Panc1 (cell line): ENCODE results near the gene BACE2. TPM values are rescaled to one million over a fixed set of nuclear protein-coding genes. Genes with fewer than 3 reads are reported as not detected.

Experiments
- ATAC-seq: fragments of 200-7000 bp; cut with Tn5 transposase; 2 replicates; pipeline ENCODE4 v1.9.1; 2020; ENCODE audit warnings: mild to moderate bottlenecking, moderate library complexity
- BruUV-seq: library from RNA; stranded (reverse); fragments of 400-500 nt; replicated peaks from 2 replicates; lab custom pipeline; 2021; lab: Mats Ljungman, UMichigan
- CTCF ChIA-PET: fragments of 300-600 bp; sonication (Branson Sonifier 250); formaldehyde crosslinking; loops from one replicate; lab custom pipeline; 2022; ENCODE audit warnings: antibody characterized with exemption; lab: Charles Lee
- POLR2A ChIA-PET: fragments of 300-600 bp; sonication (Branson Sonifier 250); formaldehyde crosslinking; loops from one replicate; lab custom pipeline; 2022; ENCODE audit warnings: antibody characterized with exemption; lab: Charles Lee
- DNase-seq: peaks from one replicate; pipeline ENCODE4 v3.0.0-alpha.2; 2010; ENCODE audit warnings: low read depth, low spot score
- H3K27ac ChIP-seq: 2 replicates; pipeline ENCODE4 v1.5.1; 2011; ENCODE audit warnings: mild to moderate bottlenecking, low read length, inconsistent platforms
- H3K27me3 ChIP-seq: fragments of 200-500 bp; sonication (Bioruptor generic); 2 replicates; pipeline ENCODE4 v1.6.0; 2014; ENCODE audit warnings: low read length, inconsistent platforms; ENCODE audit not compliant: control insufficient read depth, insufficient read depth
- H3K36me3 ChIP-seq: fragments of 200-500 bp; sonication (Bioruptor generic); 2 replicates; pipeline ENCODE4 v1.5.1; 2014; ENCODE audit warnings: inconsistent platforms, mild to moderate bottlenecking, low read length, moderate library complexity; ENCODE audit not compliant: control insufficient read depth, insufficient read depth
- H3K4me1 ChIP-seq: 2 replicates; pipeline ENCODE4 v1.5.1; 2011; ENCODE audit warnings: inconsistent platforms, mild to moderate bottlenecking, low read length, moderate library complexity; ENCODE audit not compliant: control insufficient read depth, insufficient read depth
- H3K4me3 ChIP-seq, 2 experiments: 2 replicates each; pipeline ENCODE4 v1.5.1; 2011 to 2012; ENCODE audit warnings: low read depth in 2 of 2, low read length in 2 of 2, mild to moderate bottlenecking in 2 of 2, inconsistent platforms in 1 of 2, moderate library complexity in 1 of 2
- H3K9me3 ChIP-seq: fragments of 200-500 bp; sonication (Bioruptor generic); 2 replicates; pipeline ENCODE4 v1.5.1; 2014; ENCODE audit warnings: low read depth, mild to moderate bottlenecking, inconsistent platforms, low read length, moderate library complexity; ENCODE audit not compliant: control insufficient read depth, insufficient read depth
- POLR2AphosphoS5 ChIP-seq: IDR thresholded peaks from 2 replicates; pipeline ENCODE4 v1.6.1; 2012; ENCODE audit warnings: mild to moderate bottlenecking, low read depth, low read length, moderate library complexity
- SIN3A ChIP-seq: IDR thresholded peaks from 2 replicates; pipeline ENCODE4 v1.6.1; 2012; ENCODE audit warnings: low read depth, mild to moderate bottlenecking, low read length, moderate library complexity, borderline replicate concordance; ENCODE audit not compliant: insufficient read depth
- TCF7L2 ChIP-seq: IDR thresholded peaks from 2 replicates; pipeline ENCODE4 v1.6.1; 2011; ENCODE audit warnings: mild to moderate bottlenecking, low read depth, low read length, inconsistent platforms
- in situ Hi-C: cut with HindIII; loops from 2 replicates; pipeline ENCODE4 v1.10.0; 2016; ENCODE audit warnings: low sequenced_read_pairs, low pct_unique_long_range_greater_than_20kb
- intact Hi-C: fragments of 100-400 bp; cut with micrococcal nuclease; formaldehyde crosslinking; loops from one replicate; pipeline ENCODE4 v1.10.0; 2022; ENCODE audit not compliant: unreplicated experiment
- total RNA-seq: library from RNA; stranded (reverse); gene quantifications from one replicate; pipeline ENCODE4 v1.2.1, GENCODE V29; 2021; ENCODE audit not compliant: unreplicated experiment
- TF ChIP-seq, protein P1 (sequence below), 2 experiments: IDR thresholded peaks; 2 replicates each; pipeline ENCODE4 v1.6.1; 2011 to 2012; ENCODE audit warnings: low read depth in 2 of 2, control low read depth in 1 of 2, low read length in 1 of 2, mild to moderate bottlenecking in 1 of 2, moderate library complexity in 1 of 2; ENCODE audit not compliant: insufficient read depth in 1 of 2
- TF ChIP-seq, protein P2 (sequence below): fragments of 450-650 bp; IDR thresholded peaks from 2 replicates; pipeline ENCODE4 v1.5.1; 2017; ENCODE audit warnings: mild to moderate bottlenecking

BACE2 gene
- total RNA-seq, 1 experiment from 2014 or later: 16.3 TPM

- POLR2A ChIA-PET: no interaction called here
- TF ChIP-seq POLR2AphosphoS5: no peak
- TF ChIP-seq SIN3A: no peak
- TF ChIP-seq, protein P1, sequence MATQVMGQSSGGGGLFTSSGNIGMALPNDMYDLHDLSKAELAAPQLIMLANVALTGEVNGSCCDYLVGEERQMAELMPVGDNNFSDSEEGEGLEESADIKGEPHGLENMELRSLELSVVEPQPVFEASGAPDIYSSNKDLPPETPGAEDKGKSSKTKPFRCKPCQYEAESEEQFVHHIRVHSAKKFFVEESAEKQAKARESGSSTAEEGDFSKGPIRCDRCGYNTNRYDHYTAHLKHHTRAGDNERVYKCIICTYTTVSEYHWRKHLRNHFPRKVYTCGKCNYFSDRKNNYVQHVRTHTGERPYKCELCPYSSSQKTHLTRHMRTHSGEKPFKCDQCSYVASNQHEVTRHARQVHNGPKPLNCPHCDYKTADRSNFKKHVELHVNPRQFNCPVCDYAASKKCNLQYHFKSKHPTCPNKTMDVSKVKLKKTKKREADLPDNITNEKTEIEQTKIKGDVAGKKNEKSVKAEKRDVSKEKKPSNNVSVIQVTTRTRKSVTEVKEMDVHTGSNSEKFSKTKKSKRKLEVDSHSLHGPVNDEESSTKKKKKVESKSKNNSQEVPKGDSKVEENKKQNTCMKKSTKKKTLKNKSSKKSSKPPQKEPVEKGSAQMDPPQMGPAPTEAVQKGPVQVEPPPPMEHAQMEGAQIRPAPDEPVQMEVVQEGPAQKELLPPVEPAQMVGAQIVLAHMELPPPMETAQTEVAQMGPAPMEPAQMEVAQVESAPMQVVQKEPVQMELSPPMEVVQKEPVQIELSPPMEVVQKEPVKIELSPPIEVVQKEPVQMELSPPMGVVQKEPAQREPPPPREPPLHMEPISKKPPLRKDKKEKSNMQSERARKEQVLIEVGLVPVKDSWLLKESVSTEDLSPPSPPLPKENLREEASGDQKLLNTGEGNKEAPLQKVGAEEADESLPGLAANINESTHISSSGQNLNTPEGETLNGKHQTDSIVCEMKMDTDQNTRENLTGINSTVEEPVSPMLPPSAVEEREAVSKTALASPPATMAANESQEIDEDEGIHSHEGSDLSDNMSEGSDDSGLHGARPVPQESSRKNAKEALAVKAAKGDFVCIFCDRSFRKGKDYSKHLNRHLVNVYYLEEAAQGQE (IDR thresholded peaks at IDR 0.05; ENCODE audit: insufficient read depth in 1 of 2, low read depth in 2 of 2, low read length in 1 of 2): no peak
- TF ChIP-seq TCF7L2: no peak
- TF ChIP-seq, protein P2, sequence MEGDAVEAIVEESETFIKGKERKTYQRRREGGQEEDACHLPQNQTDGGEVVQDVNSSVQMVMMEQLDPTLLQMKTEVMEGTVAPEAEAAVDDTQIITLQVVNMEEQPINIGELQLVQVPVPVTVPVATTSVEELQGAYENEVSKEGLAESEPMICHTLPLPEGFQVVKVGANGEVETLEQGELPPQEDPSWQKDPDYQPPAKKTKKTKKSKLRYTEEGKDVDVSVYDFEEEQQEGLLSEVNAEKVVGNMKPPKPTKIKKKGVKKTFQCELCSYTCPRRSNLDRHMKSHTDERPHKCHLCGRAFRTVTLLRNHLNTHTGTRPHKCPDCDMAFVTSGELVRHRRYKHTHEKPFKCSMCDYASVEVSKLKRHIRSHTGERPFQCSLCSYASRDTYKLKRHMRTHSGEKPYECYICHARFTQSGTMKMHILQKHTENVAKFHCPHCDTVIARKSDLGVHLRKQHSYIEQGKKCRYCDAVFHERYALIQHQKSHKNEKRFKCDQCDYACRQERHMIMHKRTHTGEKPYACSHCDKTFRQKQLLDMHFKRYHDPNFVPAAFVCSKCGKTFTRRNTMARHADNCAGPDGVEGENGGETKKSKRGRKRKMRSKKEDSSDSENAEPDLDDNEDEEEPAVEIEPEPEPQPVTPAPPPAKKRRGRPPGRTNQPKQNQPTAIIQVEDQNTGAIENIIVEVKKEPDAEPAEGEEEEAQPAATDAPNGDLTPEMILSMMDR: no peak
- H3K4me3 ChIP-seq: no peak overlapping the region
- no peaks in the 10 kb centered on the region for H3K36me3 ChIP-seq
- no peaks in the 10 kb centered on the region for H3K4me1 ChIP-seq
- H3K9me3 ChIP-seq: no peaks in the 10 kb centered on the region
- H3K27me3 ChIP-seq: no peaks in the 10 kb centered on the region
- CTCF ChIA-PET: no interaction called here
- intact Hi-C loops: loop anchor here (10.0 kb wide), 1 partner anchor 146 kb away; no protein-coding TSS in a partner anchor
- H3K27ac ChIP-seq: no peak overlapping the region
- ATAC-seq (no peak), DNase-seq (no peak)
- no TSS peak for BruUV-seq
- in situ Hi-C loops: no loop called here
Observed at GRCh38 chr21:41128981-41129380, 39.0 kb upstream of the BACE2 start.

- ChIA-PET CTCF (no interaction called here), POLR2A (no interaction called here)
- H3K9me3 ChIP-seq: no peaks in the 10 kb centered on the region
- H3K4me1 ChIP-seq: no peaks in the 10 kb centered on the region
- no peak for TF ChIP-seq SIN3A
- TF ChIP-seq, protein P2: no peak
- TF ChIP-seq POLR2AphosphoS5: no peak
- TF ChIP-seq TCF7L2: no peak
- TF ChIP-seq, protein P1 (IDR thresholded peaks at IDR 0.05; ENCODE audit: insufficient read depth in 1 of 2, low read depth in 2 of 2, low read length in 1 of 2): no peak
- no peaks in the 10 kb centered on the region for H3K27me3 ChIP-seq
- no TSS peak for BruUV-seq
- H3K4me3 ChIP-seq: no peak overlapping the region
- H3K27ac ChIP-seq: no peak overlapping the region
- in situ Hi-C loops: no loop called here
- no peak for DNase-seq
- H3K36me3 ChIP-seq: no peaks in the 10 kb centered on the region
- intact Hi-C loops: no loop called here
- no peak for ATAC-seq
Observed at GRCh38 chr21:41130883-41131282, 37.1 kb upstream of the BACE2 start.
